K562 (cell line): ENCODE measurements around the gene RPS2. TPM values are rescaled to one million over a fixed set of nuclear protein-coding genes. Genes with fewer than 3 reads are reported as not detected.

Experiments
- ATAC-seq: fragments of 200-7000 bp; cut with Tn5 transposase; 3 replicates; pipeline ENCODE4 v1.9.1; 2020; ENCODE audit warnings: moderate library complexity
- BruUV-seq: library from RNA; stranded (reverse); fragments of 400-500 nt; replicated peaks from 2 replicates; lab custom pipeline; 2021; lab: Mats Ljungman, UMichigan
- CTCF ChIA-PET: fragments of 300-600 bp; formaldehyde crosslinking; extraction: SDS; loops from one replicate; lab custom pipeline; 2021; ENCODE audit warnings: low intra/inter-chr PET ratio; lab: Yijun Ruan, JAX
- POLR2A ChIA-PET: fragments of 300-600, 350-650 bp; sonication (Branson Sonifier 250); formaldehyde crosslinking; extraction: SDS; loops from one replicate; lab custom pipeline; 2021; ENCODE audit warnings: antibody characterized with exemption, inconsistent platforms; lab: Yijun Ruan, JAX
- DNase-seq, 4 experiments: peaks; one replicate each; pipeline versions ENCODE4 v3.0.0 to v3.0.0-alpha.2; 2011 to 2018; ENCODE audit warnings: low spot score in 3 of 4, mixed read lengths in 3 of 4; ENCODE audit errors: extremely low read depth in 1 of 4
- FAIRE-seq: peaks from 2 replicates; lab custom pipeline; 2011; peaks lifted over from hg19 to GRCh38; lab: Jason Lieb, UNC
- H2AFZ ChIP-seq: 2 replicates; pipeline ENCODE4 v1.6.0; 2011; ENCODE audit warnings: low read depth, low read length, control low read depth, inconsistent platforms
- H3K27ac ChIP-seq: fragments of 200-600 bp; 3 replicates; pipeline ENCODE4 v1.8.0; 2011; ENCODE audit warnings: low read depth, mild to moderate bottlenecking, control low read depth, inconsistent platforms, low read length, moderate library complexity, mixed read lengths; ENCODE audit errors: extremely low read depth
- H3K27me3 ChIP-seq, 2 experiments: fragments of 300-600 bp in 1 of 2; 2 replicates in 1 of 2; 3 replicates in 1 of 2; pipeline versions ENCODE4 v1.6.0 to v1.8.0; 2011; ENCODE audit warnings: inconsistent platforms in 2 of 2, low read length in 2 of 2, mild to moderate bottlenecking in 1 of 2, mixed read lengths in 1 of 2, moderate library complexity in 1 of 2; ENCODE audit not compliant: control insufficient read depth in 2 of 2, insufficient read depth in 2 of 2
- H3K36me3 ChIP-seq: fragments of 300-600 bp; 3 replicates; pipeline ENCODE4 v1.8.0; 2011; ENCODE audit warnings: mild to moderate bottlenecking, low read length, inconsistent platforms; ENCODE audit not compliant: control insufficient read depth, insufficient read depth
- H3K4me1 ChIP-seq, 2 experiments: fragments of 200-600 bp in 1 of 2; replicated peaks in 1 of 2; 2 replicates in 1 of 2; 3 replicates in 1 of 2; pipeline versions ENCODE4 v1.5.1 to v1.8.0; 2011; ENCODE audit warnings: inconsistent platforms in 2 of 2, low read length in 2 of 2, mild to moderate bottlenecking in 1 of 2, mixed read lengths in 1 of 2, moderate library complexity in 1 of 2; ENCODE audit not compliant: control insufficient read depth in 2 of 2, insufficient read depth in 2 of 2
- H3K4me2 ChIP-seq: 2 replicates; pipeline ENCODE4 v1.6.1; 2011; ENCODE audit warnings: low read length, control low read depth, inconsistent platforms, mixed read lengths; ENCODE audit not compliant: insufficient read depth
- H3K4me3 ChIP-seq: fragments of 200-600 bp; sonication (generic), shearing (Covaris generic); 2 replicates; pipeline ENCODE4 v1.5.1; 2016; ENCODE audit warnings: control low read depth, inconsistent platforms
- H3K79me2 ChIP-seq: fragments of 200-600 bp; 3 replicates; pipeline ENCODE4 v1.8.0; 2011; ENCODE audit warnings: low read length, inconsistent platforms; ENCODE audit not compliant: control insufficient read depth, insufficient read depth
- H3K9ac ChIP-seq, 2 experiments: 2 replicates each; pipeline versions ENCODE4 v1.6.0 to v1.6.1; 2011; ENCODE audit warnings: low read depth in 2 of 2, low read length in 2 of 2, control low read depth in 1 of 2, inconsistent platforms in 1 of 2, mild to moderate bottlenecking in 1 of 2, mixed read lengths in 1 of 2; ENCODE audit not compliant: insufficient read depth in 1 of 2
- H3K9me1 ChIP-seq: one replicate; pipeline ENCODE4 v1.6.0; 2011; ENCODE audit warnings: inconsistent platforms, mild to moderate bottlenecking, low read length, moderate library complexity; ENCODE audit not compliant: control insufficient read depth, insufficient read depth
- H3K9me3 ChIP-seq: replicated peaks from 2 replicates; pipeline ENCODE4 v1.5.1; 2011; ENCODE audit warnings: low read depth, low read length, inconsistent platforms; ENCODE audit not compliant: control insufficient read depth, insufficient read depth
- H4K20me1 ChIP-seq: replicated peaks from 2 replicates; pipeline ENCODE4 v1.6.1; 2011; ENCODE audit warnings: low read length, inconsistent platforms, mixed read lengths; ENCODE audit not compliant: control insufficient read depth, insufficient read depth
- ATF3 ChIP-seq, 2 experiments: fragments of 450-650 bp in 1 of 2; sonication (generic) in 1 of 2; formaldehyde crosslinking in 1 of 2; IDR thresholded peaks in 1 of 2; conservative IDR thresholded peaks in 1 of 2; 2 replicates each; pipeline versions ENCODE4 v1.6.1 to v1.8.1; 2016 to 2023; ENCODE audit warnings: mild to moderate bottlenecking in 2 of 2, moderate library complexity in 2 of 2, inconsistent platforms in 1 of 2, missing genetic modification reagents in 1 of 2
- MEF2D ChIP-seq: conservative IDR thresholded peaks from 2 replicates; pipeline ENCODE4 v1.6.1; 2016; ENCODE audit warnings: low read depth, missing genetic modification characterization, missing compliant biosample characterization
- POLR2G ChIP-seq: fragments of 200-400 bp; formaldehyde crosslinking; IDR thresholded peaks from 2 replicates; pipeline ENCODE4 v1.6.1; 2017; ENCODE audit warnings: low read depth, mild to moderate bottlenecking, antibody characterized with exemption, low read length, moderate library complexity
- RBFOX2 ChIP-seq: fragments of 200-400 bp; formaldehyde crosslinking; IDR thresholded peaks from 2 replicates; pipeline ENCODE4 v1.6.1; 2017; ENCODE audit warnings: low read depth, mild to moderate bottlenecking, low read length, moderate library complexity
- RNF2 ChIP-seq: sonication (generic); IDR thresholded peaks from 2 replicates; pipeline ENCODE4 v1.6.1; 2016
- WHSC1 ChIP-seq: IDR thresholded peaks from one replicate; pipeline ENCODE4 v1.6.1; 2012; ENCODE audit warnings: low read length, control low read depth, inconsistent platforms
- WGBS: fragments of 100-300 bp; shearing (Covaris generic); methylation state at CpG from one replicate; pipeline ENCODE4 v1.1.6; 2016; ENCODE audit warnings: low coverage, mixed read lengths; ENCODE audit not compliant: insufficient coverage; ENCODE audit errors: missing lambda C conversion rate; 5-methylcytosine and 5-hydroxymethylcytosine counted together
- in situ Hi-C: fragments of 300-500 bp; cut with MboI; formaldehyde crosslinking; loops from 4 replicates; pipeline ENCODE4 v1.15.0; 2018; ENCODE audit warnings: inconsistent platforms, mixed read lengths
- intact Hi-C: fragments of 100-400 bp; cut with micrococcal nuclease; formaldehyde crosslinking; loops from 2 replicates; pipeline ENCODE4 v1.14.2; 2022
- polyA plus RNA-seq, 8 experiments: library from polyadenylated mRNA; depleted of rRNA in 4 of 8; stranded (reverse) in 5 of 8; unstranded in 3 of 8; fragments of >200 nt; fragmentation: Nextera tagmentation in 2 of 8; fragmentation: Illumina TruSeq in 1 of 8; extraction: Ambion mirVana in 2 of 8; extraction: Trizol in 1 of 8; gene quantifications; 2 replicates each; pipeline versions ENCODE4 v1.2.1 to v1.2.3, GENCODE V29; 2011 to 2014; ENCODE audit warnings: inconsistent platforms in 1 of 8, missing spikeins in 1 of 8
- total RNA-seq, 7 experiments: library from RNA; depleted of rRNA in 6 of 7; stranded (reverse); fragments of >200 nt in 6 of 7; fragmentation: Illumina TruSeq in 2 of 7; extraction: Trizol in 2 of 7; gene quantifications; 2 replicates each; pipeline versions ENCODE4 v1.2.1 to v1.2.3, GENCODE V29; 2011 to 2021; ENCODE audit warnings: low replicate concordance in 1 of 7

The RPS2 gene
- total and polyA plus RNA-seq, 9 of the 15 experiments (the other 6 are each of a cell fraction or from before 2014, with no cell fraction given), result 834 to 4,794 (median 3,793) TPM

DNA sequence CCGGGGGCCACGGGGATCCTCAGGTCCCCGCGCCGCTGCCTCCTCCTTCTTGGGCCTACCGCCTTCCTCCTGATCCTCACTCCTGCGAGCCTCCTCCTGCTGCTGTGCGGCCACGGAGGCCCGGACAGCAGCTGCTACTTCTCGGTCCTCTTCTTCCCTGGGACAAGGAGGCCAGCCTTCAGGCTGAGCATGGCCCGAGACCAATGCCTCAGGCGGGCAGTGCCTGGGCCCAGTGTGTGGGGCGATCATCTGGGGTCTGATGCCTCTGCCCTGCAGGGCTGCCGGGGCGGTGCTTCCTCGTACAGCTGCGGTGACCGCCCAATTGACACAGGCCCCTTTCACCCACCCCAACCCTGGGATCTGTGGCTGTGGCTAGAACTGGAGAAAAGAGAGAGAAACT, 36.4 kb upstream of the RPS2 start:
- ATAC-seq, result no peak
- Histone ChIP-seq H3K27ac (no peak overlapping the region), H4K20me1 (peaks cover 21% of the 10 kb centered on the region), H2AFZ (no peak overlapping the region), H3K79me2 (peaks cover 40% of the 10 kb centered on the region), H3K4me2 (no peak overlapping the region), H3K27me3 (no peaks in the 10 kb centered on the region), H3K4me1 (peaks cover 7 to 73% of the 10 kb centered on the region in 2 experiments), H3K4me3 (no peak overlapping the region), H3K9me3 (no peaks in the 10 kb centered on the region), H3K36me3 (peaks cover 94% of the 10 kb centered on the region), H3K9ac (no peak overlapping the region; a peak in 2 of 4 replicates), H3K9me1 (peaks cover 5% of the 10 kb centered on the region)
- FAIRE-seq, result no peak
- CTCF ChIA-PET, result no interaction called here
- intact Hi-C loops, result no loop called here
- 100% methylated on average over 7 of the region's 19 CpGs for WGBS
- no TSS peak for BruUV-seq
- DNase-seq, result no peak
- in situ Hi-C loops, result no loop called here
- POLR2A ChIA-PET, result interaction anchor here (0.7 kb wide), 1 partner anchor 154 kb away, joined by 4 read pairs; the partner anchor contains the start of gene TRAF7
- TF ChIP-seq MEF2D (tag) (no peak), POLR2G (peak; percentile 10; the same call in 1 of the 2 replicates), RBFOX2 (peak; percentile 8; the same call in 1 of the 2 replicates), WHSC1 (no peak), ATF3 (IDR thresholded peaks at IDR 0.05) (no peak), ATF3 (CRISPR knock-in tag; conservative IDR thresholded peaks at IDR 0.05) (no peak), RNF2 (no peak)
